NCI-H446 (cell line): ENCODE results near the gene TBKBP1.
A peak's percentile ranks its signal among the peaks of the same experiment; 100 is the strongest.
"Not testable (repeated sequence)": the region's sequence is repeated elsewhere in the genome, so short reads cannot be mapped to it uniquely, and the experiment has no call there.

Experiments
- DNase-seq, 2 experiments: peaks; one replicate each; lab custom pipeline; 2025; lab: John Stamatoyannopoulos, UW

Gene TBKBP1

GRCh38 chr17:47682138-47682537 is 11.8 kb upstream of the TBKBP1 start:
- DNase-seq: no peak

GRCh38 chr17:47682727-47683126 is 11.2 kb upstream of the TBKBP1 start:
- DNase-seq: not testable (repeated sequence)

GRCh38 chr17:47684025-47684424 is 9.9 kb upstream of the TBKBP1 start:
- DNase-seq: no peak

GRCh38 chr17:47684535-47685193 is 9.3 kb upstream of the TBKBP1 start:
- no peak for DNase-seq

GRCh38 chr17:47685556-47686275 is 8.2 kb upstream of the TBKBP1 start:
- no peak for DNase-seq

GRCh38 chr17:47686276-47686635 is 7.7 kb upstream of the TBKBP1 start:
- DNase-seq: no peak

- DNase-seq: no peak
Observed at GRCh38 chr17:47686664-47687327, 7.2 kb upstream of the TBKBP1 start.

GRCh38 chr17:47687328-47687690 is 6.7 kb upstream of the TBKBP1 start:
- no peak for DNase-seq

GRCh38 chr17:47687748-47688147 is 6.2 kb upstream of the TBKBP1 start:
- no peak for DNase-seq

GRCh38 chr17:47690121-47690520 is 3.8 kb upstream of the TBKBP1 start:
- DNase-seq: no peak

GRCh38 chr17:47692137-47692894 is 1.6 kb upstream of the TBKBP1 start:
- no peak for DNase-seq

- no peak for DNase-seq
Observed at GRCh38 chr17:47692895-47693730, 848 bp upstream of the TBKBP1 start.

- DNase-seq: no peak
Observed at GRCh38 chr17:47694581-47695428, 844 bp downstream of the TBKBP1 start.

- no peak for DNase-seq
Observed at GRCh38 chr17:47695429-47696376, 1.7 kb downstream of the TBKBP1 start.

GRCh38 chr17:47696717-47697642 is 3.0 kb downstream of the TBKBP1 start:
- no peak for DNase-seq

- DNase-seq: no peak
Observed at GRCh38 chr17:47697906-47698711, 4.1 kb downstream of the TBKBP1 start.

GRCh38 chr17:47698749-47699535 is 5.0 kb downstream of the TBKBP1 start:
- DNase-seq: peak in 1 of 2 experiments; percentile 46
